Astrocyte (in vitro differentiated cells and primary cell): ENCODE measurements around the gene NEK7. TPM values are rescaled to one million over a fixed set of nuclear protein-coding genes. Genes with fewer than 3 reads are reported as not detected.
A peak's percentile ranks its signal among the peaks of the same experiment; 100 is the strongest.

Experiments used
- DNase-seq: peaks from one replicate; pipeline ENCODE4 v3.0.0-alpha.2; 2010; ENCODE audit warnings: low read depth
- FAIRE-seq: peaks from 2 replicates; lab custom pipeline; 2011; peaks lifted over from hg19 to GRCh38; lab: Jason Lieb, UNC
- H2AFZ ChIP-seq: 2 replicates; pipeline ENCODE4 v1.6.0; 2012; ENCODE audit warnings: low read depth, low read length, inconsistent platforms
- H3K27ac ChIP-seq: 2 replicates; pipeline ENCODE4 v1.5.1; 2011; ENCODE audit warnings: low read depth, low read length, inconsistent platforms
- H3K27me3 ChIP-seq: 2 replicates; pipeline ENCODE4 v1.6.0; 2011; ENCODE audit warnings: low read length, inconsistent platforms; ENCODE audit not compliant: insufficient read depth
- H3K36me3 ChIP-seq: 2 replicates; pipeline ENCODE4 v1.5.1; 2011; ENCODE audit warnings: low read length, inconsistent platforms; ENCODE audit not compliant: insufficient read depth
- H3K4me1 ChIP-seq: 2 replicates; pipeline ENCODE4 v1.5.1; 2011; ENCODE audit warnings: low read length, inconsistent platforms; ENCODE audit not compliant: insufficient read depth
- H3K4me2 ChIP-seq: 2 replicates; pipeline ENCODE4 v1.6.0; 2012; ENCODE audit warnings: low read length, inconsistent platforms
- H3K4me3 ChIP-seq: 2 replicates; pipeline ENCODE4 v1.5.1; 2011; ENCODE audit warnings: low read depth, mild to moderate bottlenecking, low read length, inconsistent platforms; ENCODE audit not compliant: insufficient read depth
- H3K79me2 ChIP-seq: 2 replicates; pipeline ENCODE4 v1.6.0; 2012; ENCODE audit warnings: mild to moderate bottlenecking, low read length, inconsistent platforms; ENCODE audit not compliant: insufficient read depth
- H3K9ac ChIP-seq: 2 replicates; pipeline ENCODE4 v1.6.0; 2012; ENCODE audit warnings: mild to moderate bottlenecking, low read length, inconsistent platforms
- H3K9me3 ChIP-seq: 2 replicates; pipeline ENCODE4 v1.5.1; 2012; ENCODE audit warnings: low read depth, mild to moderate bottlenecking, low read length, inconsistent platforms; ENCODE audit not compliant: insufficient read depth
- H4K20me1 ChIP-seq: 2 replicates; pipeline ENCODE4 v1.6.0; 2012; ENCODE audit warnings: low read length, inconsistent platforms; ENCODE audit not compliant: insufficient read depth
- H3K27ac Mint-ChIP-seq: one replicate; pipeline ENCODE4 v1.8.0; 2021; ENCODE audit warnings: mild to moderate bottlenecking, mixed read lengths; ENCODE audit not compliant: unreplicated experiment
- H3K27me3 Mint-ChIP-seq: one replicate; pipeline ENCODE4 v1.8.0; 2021; ENCODE audit warnings: low read depth, mixed read lengths; ENCODE audit not compliant: unreplicated experiment
- H3K36me3 Mint-ChIP-seq: one replicate; pipeline ENCODE4 v1.8.0; 2021; ENCODE audit warnings: low read depth, mixed read lengths; ENCODE audit not compliant: unreplicated experiment
- H3K4me1 Mint-ChIP-seq: one replicate; pipeline ENCODE4 v1.8.0; 2021; ENCODE audit warnings: low read depth, mixed read lengths; ENCODE audit not compliant: unreplicated experiment
- H3K4me3 Mint-ChIP-seq: one replicate; pipeline ENCODE4 v1.8.0; 2021; ENCODE audit warnings: mild to moderate bottlenecking, moderate library complexity, mixed read lengths; ENCODE audit not compliant: unreplicated experiment
- H3K9me3 Mint-ChIP-seq: one replicate; pipeline ENCODE4 v1.8.0; 2021; ENCODE audit warnings: mild to moderate bottlenecking, mixed read lengths; ENCODE audit not compliant: unreplicated experiment
- CTCF ChIP-seq: IDR thresholded peaks from 2 replicates; pipeline ENCODE4 v1.5.1; 2011; ENCODE audit warnings: low read depth, mild to moderate bottlenecking, inconsistent platforms, low read length, moderate library complexity; ENCODE audit not compliant: insufficient read depth
- EZH2 ChIP-seq: IDR thresholded peaks from 2 replicates; pipeline ENCODE4 v1.6.1; 2012; ENCODE audit warnings: mild to moderate bottlenecking, low read length, inconsistent platforms; ENCODE audit not compliant: insufficient read depth
- total RNA-seq: library from RNA; stranded (reverse); gene quantifications from 2 replicates; pipeline ENCODE4 v1.2.1, GENCODE V29; 2021

The NEK7 gene
- total RNA-seq, 1 donor from 2014 or later, result 125 TPM

- Histone ChIP-seq H3K36me3 (peaks cover 6% of the 10 kb centered on the region), H2AFZ (no peak overlapping the region), H3K27me3 (no peaks in the 10 kb centered on the region), H3K4me3 (no peak overlapping the region), H3K4me2 (peak overlapping the region; percentile 75), H3K79me2 (peaks cover 78% of the 10 kb centered on the region), H3K9me3 (no peaks in the 10 kb centered on the region), H3K27ac (peak overlapping the region; percentile 92), H3K4me1 (peaks cover 17% of the 10 kb centered on the region), H3K9ac (peak overlapping the region; percentile 55), H4K20me1 (no peaks in the 10 kb centered on the region)
- Mint-ChIP-seq H3K4me1 (peaks cover 30% of the 10 kb centered on the region), H3K4me3 (no peak overlapping the region), H3K27ac (peak overlapping the region; percentile 26), H3K36me3 (no peaks in the 10 kb centered on the region), H3K9me3 (no peaks in the 10 kb centered on the region), H3K27me3 (no peaks in the 10 kb centered on the region)
- no peak for TF ChIP-seq EZH2
- TF ChIP-seq CTCF, result no peak
- DNase-seq (no peak), FAIRE-seq (no peak)
These were observed 102.7 kb downstream of the NEK7 start for GRCh38 chr1:198259333-198260074.

GRCh38 chr1:198261886-198262285 is 105.1 kb downstream of the NEK7 start:
- FAIRE-seq (no peak), DNase-seq (no peak)
- no peak overlapping the region for H3K4me3 Mint-ChIP-seq
- H3K36me3 Mint-ChIP-seq, result peaks cover 3% of the 10 kb centered on the region
- no peaks in the 10 kb centered on the region for H4K20me1 ChIP-seq
- peaks cover 69% of the 10 kb centered on the region for H3K79me2 ChIP-seq
- no peak overlapping the region for H3K4me2 ChIP-seq
- no peak overlapping the region for H3K4me3 ChIP-seq
- no peak overlapping the region for H3K27ac ChIP-seq
- no peaks in the 10 kb centered on the region for H3K27me3 ChIP-seq
- no peak overlapping the region for H3K9ac ChIP-seq
- TF ChIP-seq CTCF, result no peak
- TF ChIP-seq EZH2, result no peak
- peaks cover 29% of the 10 kb centered on the region for H3K4me1 Mint-ChIP-seq
- no peaks in the 10 kb centered on the region for H3K27me3 Mint-ChIP-seq
- peaks cover 24% of the 10 kb centered on the region for H3K4me1 ChIP-seq
- no peak overlapping the region for H3K27ac Mint-ChIP-seq
- no peaks in the 10 kb centered on the region for H3K9me3 Mint-ChIP-seq
- no peaks in the 10 kb centered on the region for H3K9me3 ChIP-seq
- peaks cover 10% of the 10 kb centered on the region for H3K36me3 ChIP-seq
- no peak overlapping the region for H2AFZ ChIP-seq

- Histone ChIP-seq H3K9me3 (no peaks in the 10 kb centered on the region), H3K4me2 (no peak overlapping the region), H3K27me3 (no peaks in the 10 kb centered on the region), H3K9ac (no peak overlapping the region), H3K4me3 (no peak overlapping the region), H3K79me2 (peaks cover 66% of the 10 kb centered on the region), H3K27ac (no peak overlapping the region), H3K4me1 (peaks cover 26% of the 10 kb centered on the region), H3K36me3 (peaks cover 10% of the 10 kb centered on the region), H2AFZ (no peak overlapping the region), H4K20me1 (no peaks in the 10 kb centered on the region)
- peaks cover 3% of the 10 kb centered on the region for H3K36me3 Mint-ChIP-seq
- H3K27ac Mint-ChIP-seq, result no peak overlapping the region
- H3K27me3 Mint-ChIP-seq, result no peaks in the 10 kb centered on the region
- no peak for TF ChIP-seq CTCF
- no peak for TF ChIP-seq EZH2
- DNase-seq (no peak), FAIRE-seq (no peak)
- peaks cover 26% of the 10 kb centered on the region for H3K4me1 Mint-ChIP-seq
- no peak overlapping the region for H3K4me3 Mint-ChIP-seq
- H3K9me3 Mint-ChIP-seq, result no peaks in the 10 kb centered on the region
These were observed 106.4 kb downstream of the NEK7 start for GRCh38 chr1:198263186-198263585.
